ENCODE data around the gene CASQ2. TPM values are rescaled to one million over a fixed set of nuclear protein-coding genes. Genes with fewer than 3 reads are reported as not detected.

The CASQ2 gene
- total and polyA plus RNA-seq, 2 donors (not counting 3 experiments of a cell fraction or from before 2014, with no cell fraction given), result not detected

- Histone ChIP-seq H3K4me2 (ENCODE audit: insufficient read depth, low read length) (no peak overlapping the region), H3K36me3 (ENCODE audit: control insufficient read depth in 2 of 2, extremely low read depth in 1 of 2, insufficient read depth in 2 of 2, low read length in 2 of 2) (peaks cover 4 to 7% of the 10 kb centered on the region in 2 experiments), H3K9me1 (replicated peaks; ENCODE audit: control insufficient read depth, extremely low read depth, insufficient read depth, low read length) (no peaks in the 10 kb centered on the region), H4K20me1 (replicated peaks; ENCODE audit: control insufficient read depth, extremely low read depth, insufficient read depth, low read length) (no peaks in the 10 kb centered on the region), H3K9me3 (replicated peaks; ENCODE audit: control insufficient read depth, insufficient read depth, low read length) (no peaks in the 10 kb centered on the region), H3K9ac (replicated peaks; ENCODE audit: extremely low read depth, insufficient read depth, low read length) (no peak overlapping the region), H2AFZ (ENCODE audit: low read depth, low read length) (no peak overlapping the region), H3K4me1 (ENCODE audit: control insufficient read depth, extremely low read depth, insufficient read depth, low read length) (no peaks in the 10 kb centered on the region), H3K79me2 (ENCODE audit: control insufficient read depth, insufficient read depth, low read length) (no peaks in the 10 kb centered on the region), H3K27me3 (ENCODE audit: control insufficient read depth in 2 of 2, insufficient read depth in 2 of 2, low read length in 2 of 2) (no peaks in the 10 kb centered on the region), H3K4me3 (replicated peaks in 1 of 3; ENCODE audit: insufficient read depth in 1 of 3, low read depth in 1 of 3, low read length in 3 of 3) (no peak overlapping the region), H3K27ac (ENCODE audit: insufficient read depth, low read depth, low read length) (no peak overlapping the region)
- DNase-seq (ENCODE audit: low read depth, low spot score), result no peak
- BruUV-seq (replicated peaks), result no TSS peak
- dilution Hi-C loops (cut with MboI; ENCODE audit: extremely low pct_ligation_motif_present, low sequenced_read_pairs) (no loop called here), intact Hi-C loops (cut with micrococcal nuclease) (no loop called here)
- ChIA-PET POLR2A (no interaction called here), CTCF (interaction anchor here (1.5 kb wide), 1 partner anchor 26 kb away, joined by 6 read pairs; no protein-coding TSS in a partner anchor)
- TF ChIP-seq EZH2 (IDR thresholded peaks at IDR 0.05; ENCODE audit: borderline replicate concordance, low read depth, low read length, severe bottlenecking), result no peak
- no peak for TF ChIP-seq JUN (IDR thresholded peaks at IDR 0.05; ENCODE audit: borderline replicate concordance, insufficient read depth, insufficient read length, low read depth)
- TF ChIP-seq POLR2A (IDR thresholded peaks at IDR 0.05; ENCODE audit: low read depth, low read length), result no peak
- TF ChIP-seq MAX (IDR thresholded peaks at IDR 0.05; ENCODE audit: insufficient read depth, insufficient read length), result no peak
- TF ChIP-seq MYC (IDR thresholded peaks at IDR 0.05; ENCODE audit: low read depth, low read length), result no peak
- no peak for FAIRE-seq
Measured at GRCh38 chr1:115680730-115681111, 87.8 kb downstream of the CASQ2 start.

GRCh38 chr1:115679141-115679611, 89.3 kb downstream of the CASQ2 start:
- H3K4me2 ChIP-seq (ENCODE audit: insufficient read depth, low read length), result no peak overlapping the region
- CTCF ChIA-PET, result interaction anchor here (1.2 to 3.0 kb wide), 3 partner anchors 10 to 71 kb away, joined by 6 to 9 read pairs (median 9); no protein-coding TSS in a partner anchor

More at GRCh38 chr1:115679141-115679611, 89.3 kb downstream of the CASQ2 start:
- BruUV-seq (replicated peaks), result no TSS peak
- FAIRE-seq (no peak), DNase-seq (ENCODE audit: low read depth, low spot score) (no peak)
- Histone ChIP-seq H3K9me1 (replicated peaks; ENCODE audit: control insufficient read depth, extremely low read depth, insufficient read depth, low read length) (no peaks in the 10 kb centered on the region), H3K9me3 (replicated peaks; ENCODE audit: control insufficient read depth, insufficient read depth, low read length) (no peaks in the 10 kb centered on the region), H3K9ac (replicated peaks; ENCODE audit: extremely low read depth, insufficient read depth, low read length) (no peak overlapping the region), H3K36me3 (ENCODE audit: control insufficient read depth in 2 of 2, extremely low read depth in 1 of 2, insufficient read depth in 2 of 2, low read length in 2 of 2) (peaks cover 0 to 4% of the 10 kb centered on the region in 2 experiments), H3K27me3 (ENCODE audit: control insufficient read depth in 2 of 2, insufficient read depth in 2 of 2, low read length in 2 of 2) (no peaks in the 10 kb centered on the region), H3K27ac (ENCODE audit: insufficient read depth, low read depth, low read length) (no peak overlapping the region), H4K20me1 (replicated peaks; ENCODE audit: control insufficient read depth, extremely low read depth, insufficient read depth, low read length) (no peaks in the 10 kb centered on the region), H2AFZ (ENCODE audit: low read depth, low read length) (no peak overlapping the region), H3K4me1 (ENCODE audit: control insufficient read depth, extremely low read depth, insufficient read depth, low read length) (no peaks in the 10 kb centered on the region), H3K79me2 (ENCODE audit: control insufficient read depth, insufficient read depth, low read length) (no peaks in the 10 kb centered on the region), H3K4me3 (replicated peaks in 1 of 3; ENCODE audit: insufficient read depth in 1 of 3, low read depth in 1 of 3, low read length in 3 of 3) (no peak overlapping the region)
- TF ChIP-seq POLR2A (IDR thresholded peaks at IDR 0.05; ENCODE audit: low read depth, low read length) (no peak), JUN (IDR thresholded peaks at IDR 0.05; ENCODE audit: borderline replicate concordance, insufficient read depth, insufficient read length, low read depth) (no peak), EZH2 (IDR thresholded peaks at IDR 0.05; ENCODE audit: borderline replicate concordance, low read depth, low read length, severe bottlenecking) (no peak), FOS (IDR thresholded peaks at IDR 0.05; ENCODE audit: borderline replicate concordance, insufficient read depth, low read length) (no peak)
- dilution Hi-C loops (cut with MboI; ENCODE audit: extremely low pct_ligation_motif_present, low sequenced_read_pairs), result no loop called here
- POLR2A ChIA-PET, result no interaction called here
- intact Hi-C loops (cut with micrococcal nuclease), result no loop called here

All from endothelial cell of umbilical vein (primary cell).